ENCODE results near the gene YIPF7.

DNA sequence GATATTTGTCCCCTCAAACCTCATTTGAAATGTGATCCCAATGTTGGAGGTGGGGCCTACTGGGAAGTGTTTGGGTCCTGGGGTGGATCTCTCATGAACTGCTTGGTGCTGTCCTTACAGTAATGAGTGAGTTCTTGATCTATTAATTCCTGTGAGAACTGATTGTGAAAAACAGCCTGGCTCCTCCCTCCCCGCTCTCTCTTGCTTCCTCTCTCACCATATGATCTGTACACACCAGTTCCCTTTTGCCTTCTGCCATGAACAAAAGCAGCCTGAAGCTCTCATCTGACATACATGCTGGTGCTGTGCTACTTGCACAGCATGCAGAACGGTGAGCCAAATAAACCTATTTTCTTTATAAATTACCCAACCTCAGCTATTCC is 11.2 kb upstream of the YIPF7 start:
- TF ChIP-seq ZNF132 (tag by site-specific recombination; IDR thresholded peaks at IDR 0.05; ENCODE audit: borderline replicate concordance) (no peak), GLI4 (tag by site-specific recombination; IDR thresholded peaks at IDR 0.05) (no peak), ZNF658 (tag by site-specific recombination; IDR thresholded peaks at IDR 0.05) (no peak), ZNF24 (tag by site-specific recombination; IDR thresholded peaks at IDR 0.05) (no peak), YY1 (tag by site-specific recombination; IDR thresholded peaks at IDR 0.05) (no peak)
- TF ChIP-seq, protein P1, sequence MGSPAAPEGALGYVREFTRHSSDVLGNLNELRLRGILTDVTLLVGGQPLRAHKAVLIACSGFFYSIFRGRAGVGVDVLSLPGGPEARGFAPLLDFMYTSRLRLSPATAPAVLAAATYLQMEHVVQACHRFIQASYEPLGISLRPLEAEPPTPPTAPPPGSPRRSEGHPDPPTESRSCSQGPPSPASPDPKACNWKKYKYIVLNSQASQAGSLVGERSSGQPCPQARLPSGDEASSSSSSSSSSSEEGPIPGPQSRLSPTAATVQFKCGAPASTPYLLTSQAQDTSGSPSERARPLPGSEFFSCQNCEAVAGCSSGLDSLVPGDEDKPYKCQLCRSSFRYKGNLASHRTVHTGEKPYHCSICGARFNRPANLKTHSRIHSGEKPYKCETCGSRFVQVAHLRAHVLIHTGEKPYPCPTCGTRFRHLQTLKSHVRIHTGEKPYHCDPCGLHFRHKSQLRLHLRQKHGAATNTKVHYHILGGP (tag by site-specific recombination; IDR thresholded peaks at IDR 0.05), result no peak
- TF ChIP-seq, protein P2, sequence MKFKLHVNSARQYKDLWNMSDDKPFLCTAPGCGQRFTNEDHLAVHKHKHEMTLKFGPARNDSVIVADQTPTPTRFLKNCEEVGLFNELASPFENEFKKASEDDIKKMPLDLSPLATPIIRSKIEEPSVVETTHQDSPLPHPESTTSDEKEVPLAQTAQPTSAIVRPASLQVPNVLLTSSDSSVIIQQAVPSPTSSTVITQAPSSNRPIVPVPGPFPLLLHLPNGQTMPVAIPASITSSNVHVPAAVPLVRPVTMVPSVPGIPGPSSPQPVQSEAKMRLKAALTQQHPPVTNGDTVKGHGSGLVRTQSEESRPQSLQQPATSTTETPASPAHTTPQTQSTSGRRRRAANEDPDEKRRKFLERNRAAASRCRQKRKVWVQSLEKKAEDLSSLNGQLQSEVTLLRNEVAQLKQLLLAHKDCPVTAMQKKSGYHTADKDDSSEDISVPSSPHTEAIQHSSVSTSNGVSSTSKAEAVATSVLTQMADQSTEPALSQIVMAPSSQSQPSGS (tag by site-specific recombination; IDR thresholded peaks at IDR 0.05; ENCODE audit: low read depth), result no peak
- TF ChIP-seq, protein P3, sequence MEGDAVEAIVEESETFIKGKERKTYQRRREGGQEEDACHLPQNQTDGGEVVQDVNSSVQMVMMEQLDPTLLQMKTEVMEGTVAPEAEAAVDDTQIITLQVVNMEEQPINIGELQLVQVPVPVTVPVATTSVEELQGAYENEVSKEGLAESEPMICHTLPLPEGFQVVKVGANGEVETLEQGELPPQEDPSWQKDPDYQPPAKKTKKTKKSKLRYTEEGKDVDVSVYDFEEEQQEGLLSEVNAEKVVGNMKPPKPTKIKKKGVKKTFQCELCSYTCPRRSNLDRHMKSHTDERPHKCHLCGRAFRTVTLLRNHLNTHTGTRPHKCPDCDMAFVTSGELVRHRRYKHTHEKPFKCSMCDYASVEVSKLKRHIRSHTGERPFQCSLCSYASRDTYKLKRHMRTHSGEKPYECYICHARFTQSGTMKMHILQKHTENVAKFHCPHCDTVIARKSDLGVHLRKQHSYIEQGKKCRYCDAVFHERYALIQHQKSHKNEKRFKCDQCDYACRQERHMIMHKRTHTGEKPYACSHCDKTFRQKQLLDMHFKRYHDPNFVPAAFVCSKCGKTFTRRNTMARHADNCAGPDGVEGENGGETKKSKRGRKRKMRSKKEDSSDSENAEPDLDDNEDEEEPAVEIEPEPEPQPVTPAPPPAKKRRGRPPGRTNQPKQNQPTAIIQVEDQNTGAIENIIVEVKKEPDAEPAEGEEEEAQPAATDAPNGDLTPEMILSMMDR (tag by site-specific recombination; IDR thresholded peaks at IDR 0.05), result no peak
- TF ChIP-seq, protein P4, sequence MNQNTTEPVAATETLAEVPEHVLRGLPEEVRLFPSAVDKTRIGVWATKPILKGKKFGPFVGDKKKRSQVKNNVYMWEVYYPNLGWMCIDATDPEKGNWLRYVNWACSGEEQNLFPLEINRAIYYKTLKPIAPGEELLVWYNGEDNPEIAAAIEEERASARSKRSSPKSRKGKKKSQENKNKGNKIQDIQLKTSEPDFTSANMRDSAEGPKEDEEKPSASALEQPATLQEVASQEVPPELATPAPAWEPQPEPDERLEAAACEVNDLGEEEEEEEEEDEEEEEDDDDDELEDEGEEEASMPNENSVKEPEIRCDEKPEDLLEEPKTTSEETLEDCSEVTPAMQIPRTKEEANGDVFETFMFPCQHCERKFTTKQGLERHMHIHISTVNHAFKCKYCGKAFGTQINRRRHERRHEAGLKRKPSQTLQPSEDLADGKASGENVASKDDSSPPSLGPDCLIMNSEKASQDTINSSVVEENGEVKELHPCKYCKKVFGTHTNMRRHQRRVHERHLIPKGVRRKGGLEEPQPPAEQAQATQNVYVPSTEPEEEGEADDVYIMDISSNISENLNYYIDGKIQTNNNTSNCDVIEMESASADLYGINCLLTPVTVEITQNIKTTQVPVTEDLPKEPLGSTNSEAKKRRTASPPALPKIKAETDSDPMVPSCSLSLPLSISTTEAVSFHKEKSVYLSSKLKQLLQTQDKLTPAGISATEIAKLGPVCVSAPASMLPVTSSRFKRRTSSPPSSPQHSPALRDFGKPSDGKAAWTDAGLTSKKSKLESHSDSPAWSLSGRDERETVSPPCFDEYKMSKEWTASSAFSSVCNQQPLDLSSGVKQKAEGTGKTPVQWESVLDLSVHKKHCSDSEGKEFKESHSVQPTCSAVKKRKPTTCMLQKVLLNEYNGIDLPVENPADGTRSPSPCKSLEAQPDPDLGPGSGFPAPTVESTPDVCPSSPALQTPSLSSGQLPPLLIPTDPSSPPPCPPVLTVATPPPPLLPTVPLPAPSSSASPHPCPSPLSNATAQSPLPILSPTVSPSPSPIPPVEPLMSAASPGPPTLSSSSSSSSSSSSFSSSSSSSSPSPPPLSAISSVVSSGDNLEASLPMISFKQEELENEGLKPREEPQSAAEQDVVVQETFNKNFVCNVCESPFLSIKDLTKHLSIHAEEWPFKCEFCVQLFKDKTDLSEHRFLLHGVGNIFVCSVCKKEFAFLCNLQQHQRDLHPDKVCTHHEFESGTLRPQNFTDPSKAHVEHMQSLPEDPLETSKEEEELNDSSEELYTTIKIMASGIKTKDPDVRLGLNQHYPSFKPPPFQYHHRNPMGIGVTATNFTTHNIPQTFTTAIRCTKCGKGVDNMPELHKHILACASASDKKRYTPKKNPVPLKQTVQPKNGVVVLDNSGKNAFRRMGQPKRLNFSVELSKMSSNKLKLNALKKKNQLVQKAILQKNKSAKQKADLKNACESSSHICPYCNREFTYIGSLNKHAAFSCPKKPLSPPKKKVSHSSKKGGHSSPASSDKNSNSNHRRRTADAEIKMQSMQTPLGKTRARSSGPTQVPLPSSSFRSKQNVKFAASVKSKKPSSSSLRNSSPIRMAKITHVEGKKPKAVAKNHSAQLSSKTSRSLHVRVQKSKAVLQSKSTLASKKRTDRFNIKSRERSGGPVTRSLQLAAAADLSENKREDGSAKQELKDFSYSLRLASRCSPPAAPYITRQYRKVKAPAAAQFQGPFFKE (tag by site-specific recombination; IDR thresholded peaks at IDR 0.05; ENCODE audit: borderline replicate concordance), result no peak
- TF ChIP-seq, protein P5, sequence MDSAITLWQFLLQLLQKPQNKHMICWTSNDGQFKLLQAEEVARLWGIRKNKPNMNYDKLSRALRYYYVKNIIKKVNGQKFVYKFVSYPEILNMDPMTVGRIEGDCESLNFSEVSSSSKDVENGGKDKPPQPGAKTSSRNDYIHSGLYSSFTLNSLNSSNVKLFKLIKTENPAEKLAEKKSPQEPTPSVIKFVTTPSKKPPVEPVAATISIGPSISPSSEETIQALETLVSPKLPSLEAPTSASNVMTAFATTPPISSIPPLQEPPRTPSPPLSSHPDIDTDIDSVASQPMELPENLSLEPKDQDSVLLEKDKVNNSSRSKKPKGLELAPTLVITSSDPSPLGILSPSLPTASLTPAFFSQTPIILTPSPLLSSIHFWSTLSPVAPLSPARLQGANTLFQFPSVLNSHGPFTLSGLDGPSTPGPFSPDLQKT (IDR thresholded peaks at IDR 0.05; ENCODE audit: borderline replicate concordance, low read depth, low read length), result no peak
- TF ChIP-seq, protein P6, sequence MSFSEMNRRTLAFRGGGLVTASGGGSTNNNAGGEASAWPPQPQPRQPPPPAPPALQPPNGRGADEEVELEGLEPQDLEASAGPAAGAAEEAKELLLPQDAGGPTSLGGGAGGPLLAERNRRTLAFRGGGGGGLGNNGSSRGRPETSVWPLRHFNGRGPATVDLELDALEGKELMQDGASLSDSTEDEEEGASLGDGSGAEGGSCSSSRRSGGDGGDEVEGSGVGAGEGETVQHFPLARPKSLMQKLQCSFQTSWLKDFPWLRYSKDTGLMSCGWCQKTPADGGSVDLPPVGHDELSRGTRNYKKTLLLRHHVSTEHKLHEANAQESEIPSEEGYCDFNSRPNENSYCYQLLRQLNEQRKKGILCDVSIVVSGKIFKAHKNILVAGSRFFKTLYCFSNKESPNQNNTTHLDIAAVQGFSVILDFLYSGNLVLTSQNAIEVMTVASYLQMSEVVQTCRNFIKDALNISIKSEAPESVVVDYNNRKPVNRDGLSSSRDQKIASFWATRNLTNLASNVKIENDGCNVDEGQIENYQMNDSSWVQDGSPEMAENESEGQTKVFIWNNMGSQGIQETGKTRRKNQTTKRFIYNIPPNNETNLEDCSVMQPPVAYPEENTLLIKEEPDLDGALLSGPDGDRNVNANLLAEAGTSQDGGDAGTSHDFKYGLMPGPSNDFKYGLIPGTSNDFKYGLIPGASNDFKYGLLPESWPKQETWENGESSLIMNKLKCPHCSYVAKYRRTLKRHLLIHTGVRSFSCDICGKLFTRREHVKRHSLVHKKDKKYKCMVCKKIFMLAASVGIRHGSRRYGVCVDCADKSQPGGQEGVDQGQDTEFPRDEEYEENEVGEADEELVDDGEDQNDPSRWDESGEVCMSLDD (tag by site-specific recombination; IDR thresholded peaks at IDR 0.05), result no peak
